Activated T-helper 1 cell treated with anti-CD3 and anti-CD28 coated beads, Interleukin-12 subunit alpha, Interleukin-12 subunit beta, Interleukin-2, Interleukin-4 antibody, amounts not matched to agents 30 ng/mL and 10 ng/mL and 1 ng/mL, durations not matched to agents 14 hours and 24 hours and 36 hours (primary cell): ENCODE data around the gene DNAL4. TPM values are rescaled to one million over a fixed set of nuclear protein-coding genes. Genes with fewer than 3 reads are reported as not detected.

Experiments
- DNase-seq: peaks from one replicate; pipeline ENCODE4 v3.0.0; 2021; ENCODE audit warnings: low spot score
- H3K27ac Mint-ChIP-seq: one replicate; pipeline ENCODE4 v1.8.0; 2021; ENCODE audit warnings: mild to moderate bottlenecking, mixed read lengths
- H3K27me3 Mint-ChIP-seq: one replicate; pipeline ENCODE4 v1.8.0; 2022; ENCODE audit warnings: mild to moderate bottlenecking, moderate library complexity, mixed read lengths; ENCODE audit not compliant: insufficient read depth
- H3K36me3 Mint-ChIP-seq: one replicate; pipeline ENCODE4 v1.8.0; 2021; ENCODE audit warnings: low read depth, mixed read lengths
- H3K4me1 Mint-ChIP-seq: one replicate; pipeline ENCODE4 v1.8.0; 2021; ENCODE audit warnings: low read depth, mixed read lengths
- H3K4me3 Mint-ChIP-seq: one replicate; pipeline ENCODE4 v1.8.0; 2021; ENCODE audit warnings: mild to moderate bottlenecking, moderate library complexity, mixed read lengths
- H3K9me3 Mint-ChIP-seq: one replicate; pipeline ENCODE4 v1.8.0; 2021; ENCODE audit warnings: mixed read lengths
- intact Hi-C: fragments of 100-400 bp; cut with micrococcal nuclease; formaldehyde crosslinking; loops from one replicate; pipeline ENCODE4 v1.15.1; 2024
- total RNA-seq: library from RNA; stranded (reverse); gene quantifications from 2 replicates; pipeline ENCODE4 v1.2.3, GENCODE V29; 2022

DNAL4 gene
- total RNA-seq, 1 donor from 2014 or later: 5.0 TPM

- no peaks in the 10 kb centered on the region for H3K36me3 Mint-ChIP-seq
- H3K4me3 Mint-ChIP-seq: no peak overlapping the region
- H3K9me3 Mint-ChIP-seq: no peaks in the 10 kb centered on the region
- H3K4me1 Mint-ChIP-seq: no peaks in the 10 kb centered on the region
- H3K27me3 Mint-ChIP-seq: peaks cover 3% of the 10 kb centered on the region
- intact Hi-C loops: no loop called here
- no peak overlapping the region for H3K27ac Mint-ChIP-seq
- DNase-seq: no peak
Measured at GRCh38 chr22:38774496-38775166, 19.3 kb downstream of the DNAL4 start.

GRCh38 chr22:38773363-38773946 is 20.5 kb downstream of the DNAL4 start:
- Mint-ChIP-seq H3K9me3 (no peaks in the 10 kb centered on the region), H3K4me3 (no peak overlapping the region), H3K27me3 (peaks cover 5% of the 10 kb centered on the region), H3K4me1 (no peaks in the 10 kb centered on the region), H3K36me3 (no peaks in the 10 kb centered on the region), H3K27ac (no peak overlapping the region)
- DNase-seq: no peak
- intact Hi-C loops: no loop called here

GRCh38 chr22:38772623-38772873 is 21.4 kb downstream of the DNAL4 start:
- H3K27ac Mint-ChIP-seq: no peak overlapping the region
- H3K4me1 Mint-ChIP-seq: no peaks in the 10 kb centered on the region
- H3K4me3 Mint-ChIP-seq: no peak overlapping the region
- peaks cover 5% of the 10 kb centered on the region for H3K27me3 Mint-ChIP-seq
- no peaks in the 10 kb centered on the region for H3K36me3 Mint-ChIP-seq
- no peaks in the 10 kb centered on the region for H3K9me3 Mint-ChIP-seq
- intact Hi-C loops: no loop called here
- no peak for DNase-seq

- no peaks in the 10 kb centered on the region for H3K9me3 Mint-ChIP-seq
- H3K27me3 Mint-ChIP-seq: peaks cover 5% of the 10 kb centered on the region
- no peak for DNase-seq
- H3K27ac Mint-ChIP-seq: no peak overlapping the region
- H3K36me3 Mint-ChIP-seq: no peaks in the 10 kb centered on the region
- H3K4me1 Mint-ChIP-seq: no peaks in the 10 kb centered on the region
- H3K4me3 Mint-ChIP-seq: no peak overlapping the region
- intact Hi-C loops: no loop called here
Measured at GRCh38 chr22:38770257-38770949, 23.5 kb downstream of the DNAL4 start.

GRCh38 chr22:38768036-38768435 is 25.9 kb downstream of the DNAL4 start:
- no peak for DNase-seq

GRCh38 chr22:38767313-38767712 is 26.6 kb downstream of the DNAL4 start:
- H3K4me3 Mint-ChIP-seq: no peak overlapping the region
- no peak overlapping the region for H3K27ac Mint-ChIP-seq
- H3K9me3 Mint-ChIP-seq: no peaks in the 10 kb centered on the region
- H3K4me1 Mint-ChIP-seq: no peaks in the 10 kb centered on the region
- H3K27me3 Mint-ChIP-seq: peaks cover 2% of the 10 kb centered on the region
- intact Hi-C loops: no loop called here
- H3K36me3 Mint-ChIP-seq: no peaks in the 10 kb centered on the region
- no peak for DNase-seq

More at GRCh38 chr22:38768036-38768435, 25.9 kb downstream of the DNAL4 start:
- no peaks in the 10 kb centered on the region for H3K9me3 Mint-ChIP-seq
- no peak overlapping the region for H3K27ac Mint-ChIP-seq
- intact Hi-C loops: no loop called here
- H3K27me3 Mint-ChIP-seq: peaks cover 2% of the 10 kb centered on the region
- H3K36me3 Mint-ChIP-seq: no peaks in the 10 kb centered on the region
- no peaks in the 10 kb centered on the region for H3K4me1 Mint-ChIP-seq
- H3K4me3 Mint-ChIP-seq: no peak overlapping the region

GRCh38 chr22:38766076-38766777 is 27.7 kb downstream of the DNAL4 start:
- Mint-ChIP-seq H3K27ac (no peak overlapping the region), H3K36me3 (no peaks in the 10 kb centered on the region), H3K4me1 (no peaks in the 10 kb centered on the region), H3K9me3 (no peaks in the 10 kb centered on the region), H3K27me3 (peaks cover 2% of the 10 kb centered on the region), H3K4me3 (no peak overlapping the region)
- peak; percentile 17 for DNase-seq
- intact Hi-C loops: no loop called here

GRCh38 chr22:38762551-38762983 is 31.4 kb downstream of the DNAL4 start:
- Mint-ChIP-seq H3K27me3 (no peaks in the 10 kb centered on the region), H3K36me3 (no peaks in the 10 kb centered on the region), H3K4me3 (no peak overlapping the region), H3K9me3 (no peaks in the 10 kb centered on the region), H3K27ac (no peak overlapping the region), H3K4me1 (peaks cover 15% of the 10 kb centered on the region)
- intact Hi-C loops: no loop called here
- no peak for DNase-seq

GRCh38 chr22:38761202-38762162 is 32.5 kb downstream of the DNAL4 start:
- no peaks in the 10 kb centered on the region for H3K27me3 Mint-ChIP-seq
- no peaks in the 10 kb centered on the region for H3K9me3 Mint-ChIP-seq
- no peak for DNase-seq
- H3K4me3 Mint-ChIP-seq: no peak overlapping the region
- intact Hi-C loops: no loop called here
- H3K27ac Mint-ChIP-seq: no peak overlapping the region
- H3K4me1 Mint-ChIP-seq: peaks cover 26% of the 10 kb centered on the region
- H3K36me3 Mint-ChIP-seq: no peaks in the 10 kb centered on the region

- H3K27ac Mint-ChIP-seq: no peak overlapping the region
Measured at GRCh38 chr22:38760477-38761201, 33.3 kb downstream of the DNAL4 start.

GRCh38 chr22:38759005-38759404 is 34.9 kb downstream of the DNAL4 start:
- no peak overlapping the region for H3K27ac Mint-ChIP-seq
- DNase-seq: no peak
- peaks cover 4% of the 10 kb centered on the region for H3K36me3 Mint-ChIP-seq
- no peaks in the 10 kb centered on the region for H3K27me3 Mint-ChIP-seq
- H3K4me1 Mint-ChIP-seq: peaks cover 31% of the 10 kb centered on the region
- peak overlapping the region; percentile 33 for H3K4me3 Mint-ChIP-seq
- intact Hi-C loops: loop anchor here (2.0 to 10.0 kb wide), 3 partner anchors 84 to 333 kb away; partner anchors contain the start of gene APOBEC3B
- H3K9me3 Mint-ChIP-seq: no peaks in the 10 kb centered on the region

More at GRCh38 chr22:38760477-38761201, 33.3 kb downstream of the DNAL4 start:
- no peaks in the 10 kb centered on the region for H3K9me3 Mint-ChIP-seq
- DNase-seq: no peak
- no peaks in the 10 kb centered on the region for H3K27me3 Mint-ChIP-seq
- peaks cover 28% of the 10 kb centered on the region for H3K4me1 Mint-ChIP-seq
- intact Hi-C loops: no loop called here
- H3K36me3 Mint-ChIP-seq: no peaks in the 10 kb centered on the region
- no peak overlapping the region for H3K4me3 Mint-ChIP-seq
